CD4-positive, alpha-beta memory T cell (primary cell): ENCODE results near the gene ADGRE1. TPM values are rescaled to one million over a fixed set of nuclear protein-coding genes. Genes with fewer than 3 reads are reported as not detected.

Source experiments
- CTCF ChIA-PET: fragments of 350-600 bp; sonication (Branson Sonifier 250); formaldehyde crosslinking; loops from one replicate; lab custom pipeline; 2021; ENCODE audit warnings: inconsistent platforms; ENCODE audit not compliant: partially characterized antibody; lab: Charles Lee
- POLR2A ChIA-PET: fragments of 350-600 bp; sonication (Branson Sonifier 250); formaldehyde crosslinking; loops from one replicate; lab custom pipeline; 2021; ENCODE audit not compliant: partially characterized antibody; lab: Charles Lee
- DNase-seq, 5 donors: peaks; one replicate each; pipeline versions ENCODE4 v3.0.0 to v3.0.0-alpha.2; 2020 to 2022; ENCODE audit warnings: mixed read lengths in 1 of 5
- H3K27ac ChIP-seq: one replicate; pipeline ENCODE4 v1.7.0; 2013; ENCODE audit warnings: low read depth, low read length
- H3K27me3 ChIP-seq: 2 replicates; pipeline ENCODE4 v1.7.0; 2013; ENCODE audit warnings: mild to moderate bottlenecking, low read length, moderate library complexity; ENCODE audit not compliant: insufficient read depth
- H3K36me3 ChIP-seq: 2 replicates; pipeline ENCODE4 v1.7.0; 2013; ENCODE audit warnings: mild to moderate bottlenecking, low read length, moderate library complexity; ENCODE audit not compliant: insufficient read depth
- H3K4me1 ChIP-seq: 2 replicates; pipeline ENCODE4 v1.7.0; 2013; ENCODE audit warnings: mild to moderate bottlenecking, low read length, moderate library complexity; ENCODE audit not compliant: insufficient read depth
- H3K4me3 ChIP-seq, 2 donors: one replicate each; pipeline ENCODE4 v1.7.0; 2013; ENCODE audit warnings: low read length in 2 of 2, mild to moderate bottlenecking in 1 of 2
- H3K9me3 ChIP-seq, 2 donors: one replicate each; pipeline ENCODE4 v1.7.0; 2013; ENCODE audit warnings: low read length in 2 of 2, control low read depth in 1 of 2; ENCODE audit not compliant: control insufficient read depth in 1 of 2
- H3K27ac Mint-ChIP-seq, 7 donors: one replicate each; pipeline ENCODE4 v1.8.0; 2020 to 2021; ENCODE audit warnings: mixed read lengths in 7 of 7, mild to moderate bottlenecking in 6 of 7, inconsistent platforms in 3 of 7, moderate library complexity in 3 of 7
- H3K27me3 Mint-ChIP-seq, 2 donors: one replicate each; pipeline ENCODE4 v1.8.0; 2020 to 2021; ENCODE audit warnings: mixed read lengths in 2 of 2
- H3K36me3 Mint-ChIP-seq, 2 donors: one replicate each; pipeline ENCODE4 v1.8.0; 2020 to 2021; ENCODE audit warnings: mixed read lengths in 2 of 2, inconsistent platforms in 1 of 2, mild to moderate bottlenecking in 1 of 2
- H3K4me1 Mint-ChIP-seq, 4 donors: one replicate each; pipeline ENCODE4 v1.8.0; 2020 to 2021; ENCODE audit warnings: mixed read lengths in 4 of 4, mild to moderate bottlenecking in 1 of 4
- H3K4me3 Mint-ChIP-seq, 8 donors: one replicate each; pipeline ENCODE4 v1.8.0; 2020 to 2021; ENCODE audit warnings: mixed read lengths in 8 of 8, mild to moderate bottlenecking in 7 of 8, moderate library complexity in 6 of 8, inconsistent platforms in 3 of 8
- H3K9me3 Mint-ChIP-seq, 8 donors: one replicate each; pipeline ENCODE4 v1.8.0; 2020 to 2021; ENCODE audit warnings: mixed read lengths in 8 of 8, mild to moderate bottlenecking in 5 of 8, inconsistent platforms in 3 of 8, moderate library complexity in 1 of 8
- intact Hi-C: fragments of 100-400 bp; cut with micrococcal nuclease; formaldehyde crosslinking; loops from one replicate; pipeline ENCODE4 v1.15.1; 2023
- polyA plus RNA-seq, 2 donors: library from polyadenylated mRNA; unstranded; fragments of 300-500 nt; fragmentation: Illumina TruSeq; gene quantifications; one replicate each; pipeline ENCODE4 v1.2.3, GENCODE V29; 2021
- total RNA-seq, 2 experiments: library from RNA; stranded (reverse); gene quantifications; one replicate each; pipeline ENCODE4 v1.2.3, GENCODE V29; 2021

ADGRE1 gene
- total and polyA plus RNA-seq, 4 experiments from 2014 or later: 2.9 to 10.6 (median 9.3) TPM

- CTCF ChIA-PET: no interaction called here
- no peaks in the 10 kb centered on the region for H3K36me3 ChIP-seq
- intact Hi-C loops: no loop called here
- POLR2A ChIA-PET: no interaction called here
- Mint-ChIP-seq H3K4me1 (peaks cover 0 to 1% (median 0%) of the 10 kb centered on the region in 4 donors), H3K4me3 (no peak overlapping the region), H3K9me3 (peaks cover 0 to 17% (median 8%) of the 10 kb centered on the region in 8 donors), H3K27me3 (no peaks in the 10 kb centered on the region), H3K36me3 (peaks cover 9 to 21% of the 10 kb centered on the region in 2 donors), H3K27ac (peak overlapping the region in 1 of 7 donors; percentile 3)
- H3K27me3 ChIP-seq: no peaks in the 10 kb centered on the region
- no peak for DNase-seq
- no peak overlapping the region for H3K4me3 ChIP-seq
- H3K27ac ChIP-seq: no peak overlapping the region
- no peaks in the 10 kb centered on the region for H3K4me1 ChIP-seq
- no peaks in the 10 kb centered on the region for H3K9me3 ChIP-seq
Measured at GRCh38 chr19:6935069-6935468, 47.7 kb downstream of the ADGRE1 start.

GRCh38 chr19:6935618-6936017, 48.2 kb downstream of the ADGRE1 start:
- Histone ChIP-seq H3K9me3 (no peaks in the 10 kb centered on the region), H3K4me3 (no peak overlapping the region), H3K36me3 (no peaks in the 10 kb centered on the region), H3K27ac (no peak overlapping the region), H3K4me1 (no peaks in the 10 kb centered on the region), H3K27me3 (no peaks in the 10 kb centered on the region)
- H3K36me3 Mint-ChIP-seq: peaks cover 9 to 23% of the 10 kb centered on the region in 2 donors
- H3K27ac Mint-ChIP-seq: no peak overlapping the region
- no peaks in the 10 kb centered on the region for H3K27me3 Mint-ChIP-seq
- H3K4me3 Mint-ChIP-seq: no peak overlapping the region
- no peak for DNase-seq
- intact Hi-C loops: no loop called here
- peaks cover 0 to 1% (median 0%) of the 10 kb centered on the region in 4 donors for H3K4me1 Mint-ChIP-seq
- POLR2A ChIA-PET: no interaction called here
- peaks cover 0 to 14% (median 5%) of the 10 kb centered on the region in 8 donors for H3K9me3 Mint-ChIP-seq
- CTCF ChIA-PET: no interaction called here

GRCh38 chr19:6945733-6946132, 58.4 kb downstream of the ADGRE1 start:
- peak overlapping the region in 3 of 8 donors; percentile 45 to 65 (median 52) for H3K4me3 Mint-ChIP-seq
- intact Hi-C loops: no loop called here
- no peak for DNase-seq
- Histone ChIP-seq H3K36me3 (no peaks in the 10 kb centered on the region), H3K9me3 (no peaks in the 10 kb centered on the region), H3K27me3 (no peaks in the 10 kb centered on the region), H3K4me1 (peaks cover 9% of the 10 kb centered on the region), H3K4me3 (no peak overlapping the region), H3K27ac (no peak overlapping the region)
- peak overlapping the region in 2 of 7 donors; percentile 19 to 54 for H3K27ac Mint-ChIP-seq
- no peaks in the 10 kb centered on the region for H3K9me3 Mint-ChIP-seq
- H3K27me3 Mint-ChIP-seq: no peaks in the 10 kb centered on the region
- POLR2A ChIA-PET: interaction anchor here (1.3 kb wide), 1 partner anchor 55 kb away, joined by 3 read pairs; no protein-coding TSS in a partner anchor
- peaks cover 5 to 17% (median 14%) of the 10 kb centered on the region in 4 donors for H3K4me1 Mint-ChIP-seq
- CTCF ChIA-PET: interaction anchor here (1.0 to 2.1 kb wide), 2 partner anchors 16 to 19 kb away, joined by 3 to 7 read pairs; no protein-coding TSS in a partner anchor
- no peaks in the 10 kb centered on the region for H3K36me3 Mint-ChIP-seq

- H3K9me3 ChIP-seq: no peaks in the 10 kb centered on the region
- Mint-ChIP-seq H3K9me3 (no peaks in the 10 kb centered on the region), H3K36me3 (peaks cover 0 to under 1% of the 10 kb centered on the region in 2 donors), H3K27me3 (peaks cover 0 to 2% of the 10 kb centered on the region in 2 donors), H3K4me1 (peaks cover 5 to 17% (median 13%) of the 10 kb centered on the region in 4 donors), H3K27ac (peak overlapping the region in 5 of 7 donors; percentile 3 to 92 (median 23)), H3K4me3 (peak overlapping the region in 4 of 8 donors; percentile 1 to 61 (median 38))
- intact Hi-C loops: no loop called here
- DNase-seq: no peak
- POLR2A ChIA-PET: interaction anchor here (1.1 kb wide), 1 partner anchor 401 kb away, joined by 3 read pairs; the partner anchor contains the start of gene ARHGEF18
- CTCF ChIA-PET: interaction anchor here (0.9 to 1.1 kb wide), 2 partner anchors 16 to 84 kb away, joined by 4 to 5 read pairs; no protein-coding TSS in a partner anchor
- H3K27me3 ChIP-seq: no peaks in the 10 kb centered on the region
- H3K36me3 ChIP-seq: no peaks in the 10 kb centered on the region
- H3K27ac ChIP-seq: no peak overlapping the region
- H3K4me3 ChIP-seq: no peak overlapping the region
- H3K4me1 ChIP-seq: peaks cover 9% of the 10 kb centered on the region
Measured at GRCh38 chr19:6947745-6948144, 60.4 kb downstream of the ADGRE1 start.

- Mint-ChIP-seq H3K4me3 (no peak overlapping the region), H3K27me3 (peaks cover 0 to 3% of the 10 kb centered on the region in 2 donors), H3K9me3 (no peaks in the 10 kb centered on the region), H3K27ac (no peak overlapping the region), H3K36me3 (peaks cover 0 to 4% of the 10 kb centered on the region in 2 donors), H3K4me1 (peaks cover 5 to 17% (median 13%) of the 10 kb centered on the region in 4 donors)
- no peaks in the 10 kb centered on the region for H3K9me3 ChIP-seq
- intact Hi-C loops: no loop called here
- H3K4me1 ChIP-seq: peaks cover 9% of the 10 kb centered on the region
- H3K27ac ChIP-seq: no peak overlapping the region
- no peak overlapping the region for H3K4me3 ChIP-seq
- H3K36me3 ChIP-seq: no peaks in the 10 kb centered on the region
- DNase-seq: no peak
- POLR2A ChIA-PET: no interaction called here
- CTCF ChIA-PET: interaction anchor here (1.1 kb wide), 1 partner anchor 85 kb away, joined by 5 read pairs; no protein-coding TSS in a partner anchor
- H3K27me3 ChIP-seq: no peaks in the 10 kb centered on the region
Measured at GRCh38 chr19:6948884-6949283, 61.5 kb downstream of the ADGRE1 start.

- no peaks in the 10 kb centered on the region for H3K9me3 ChIP-seq
- Mint-ChIP-seq H3K36me3 (peaks cover 0 to 18% of the 10 kb centered on the region in 2 donors), H3K27ac (no peak overlapping the region), H3K4me1 (peaks cover 0 to 5% (median under 1%) of the 10 kb centered on the region in 4 donors), H3K4me3 (no peak overlapping the region), H3K9me3 (peaks cover 0 to 5% (median 0%) of the 10 kb centered on the region in 8 donors), H3K27me3 (peaks cover 0 to 3% of the 10 kb centered on the region in 2 donors)
- POLR2A ChIA-PET: no interaction called here
- DNase-seq: no peak
- H3K4me1 ChIP-seq: peaks cover under 1% of the 10 kb centered on the region
- intact Hi-C loops: no loop called here
- H3K27ac ChIP-seq: no peak overlapping the region
- no peak overlapping the region for H3K4me3 ChIP-seq
- H3K27me3 ChIP-seq: no peaks in the 10 kb centered on the region
- no peaks in the 10 kb centered on the region for H3K36me3 ChIP-seq
- CTCF ChIA-PET: interaction anchor here (2.7 kb wide), 1 partner anchor 11 kb away, joined by 12 read pairs; no protein-coding TSS in a partner anchor
Measured at GRCh38 chr19:6952956-6953355, 65.6 kb downstream of the ADGRE1 start.

- DNase-seq: no peak
- Mint-ChIP-seq H3K27me3 (peaks cover 0 to 3% of the 10 kb centered on the region in 2 donors), H3K4me1 (no peaks in the 10 kb centered on the region), H3K27ac (no peak overlapping the region), H3K4me3 (no peak overlapping the region), H3K9me3 (peaks cover 0 to 5% (median 0%) of the 10 kb centered on the region in 8 donors), H3K36me3 (peaks cover 0 to 19% of the 10 kb centered on the region in 2 donors)
- Histone ChIP-seq H3K4me1 (no peaks in the 10 kb centered on the region), H3K9me3 (no peaks in the 10 kb centered on the region), H3K36me3 (no peaks in the 10 kb centered on the region), H3K4me3 (no peak overlapping the region), H3K27me3 (no peaks in the 10 kb centered on the region), H3K27ac (no peak overlapping the region)
- intact Hi-C loops: no loop called here
- CTCF ChIA-PET: interaction anchor here (2.7 kb wide), 1 partner anchor 9 kb away, joined by 12 read pairs; no protein-coding TSS in a partner anchor
- POLR2A ChIA-PET: no interaction called here
Measured at GRCh38 chr19:6955082-6955481, 67.7 kb downstream of the ADGRE1 start.
